ENCODE results near the gene OBP2B.
"Not testable (repeated sequence)": the region's sequence is repeated elsewhere in the genome, so short reads cannot be mapped to it uniquely, and the experiment has no call there.

OBP2B gene, protein sequence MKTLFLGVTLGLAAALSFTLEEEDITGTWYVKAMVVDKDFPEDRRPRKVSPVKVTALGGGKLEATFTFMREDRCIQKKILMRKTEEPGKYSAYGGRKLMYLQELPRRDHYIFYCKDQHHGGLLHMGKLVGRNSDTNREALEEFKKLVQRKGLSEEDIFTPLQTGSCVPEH

DNA sequence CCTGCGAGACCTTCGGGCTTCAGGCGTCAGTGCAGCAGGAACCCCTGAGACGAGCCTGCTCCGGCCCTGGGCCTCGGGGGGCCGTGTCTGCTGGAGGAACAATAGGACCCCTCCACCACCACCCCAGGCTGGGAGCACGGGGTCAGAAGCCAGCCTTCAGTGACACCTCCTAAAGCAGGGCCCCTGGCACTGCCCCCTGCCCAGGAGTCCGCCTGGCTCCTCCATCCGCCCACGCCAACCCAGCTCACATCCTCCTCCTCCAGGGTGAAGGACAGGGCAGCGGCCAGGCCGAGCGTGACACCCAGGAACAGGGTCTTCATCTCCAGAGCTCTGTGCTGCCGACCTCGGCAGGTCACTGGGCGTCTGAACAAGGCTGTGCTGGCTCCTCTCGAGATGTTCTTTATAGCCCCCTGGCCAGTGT lies at the start of gene OBP2B:
TSS of gene OBP2B (minus strand) at position 371 of the 421 bp plus-strand sequence. CDS start at position 320, 51 bp downstream.
- DNase-seq (ENCODE audit: low read depth, low spot score); in situ Hi-C loops (cut with HindIII; ENCODE audit: low sequenced_read_pairs); H3K4me3 ChIP-seq (ENCODE audit: low read depth, low read length): not testable (repeated sequence)

DNA sequence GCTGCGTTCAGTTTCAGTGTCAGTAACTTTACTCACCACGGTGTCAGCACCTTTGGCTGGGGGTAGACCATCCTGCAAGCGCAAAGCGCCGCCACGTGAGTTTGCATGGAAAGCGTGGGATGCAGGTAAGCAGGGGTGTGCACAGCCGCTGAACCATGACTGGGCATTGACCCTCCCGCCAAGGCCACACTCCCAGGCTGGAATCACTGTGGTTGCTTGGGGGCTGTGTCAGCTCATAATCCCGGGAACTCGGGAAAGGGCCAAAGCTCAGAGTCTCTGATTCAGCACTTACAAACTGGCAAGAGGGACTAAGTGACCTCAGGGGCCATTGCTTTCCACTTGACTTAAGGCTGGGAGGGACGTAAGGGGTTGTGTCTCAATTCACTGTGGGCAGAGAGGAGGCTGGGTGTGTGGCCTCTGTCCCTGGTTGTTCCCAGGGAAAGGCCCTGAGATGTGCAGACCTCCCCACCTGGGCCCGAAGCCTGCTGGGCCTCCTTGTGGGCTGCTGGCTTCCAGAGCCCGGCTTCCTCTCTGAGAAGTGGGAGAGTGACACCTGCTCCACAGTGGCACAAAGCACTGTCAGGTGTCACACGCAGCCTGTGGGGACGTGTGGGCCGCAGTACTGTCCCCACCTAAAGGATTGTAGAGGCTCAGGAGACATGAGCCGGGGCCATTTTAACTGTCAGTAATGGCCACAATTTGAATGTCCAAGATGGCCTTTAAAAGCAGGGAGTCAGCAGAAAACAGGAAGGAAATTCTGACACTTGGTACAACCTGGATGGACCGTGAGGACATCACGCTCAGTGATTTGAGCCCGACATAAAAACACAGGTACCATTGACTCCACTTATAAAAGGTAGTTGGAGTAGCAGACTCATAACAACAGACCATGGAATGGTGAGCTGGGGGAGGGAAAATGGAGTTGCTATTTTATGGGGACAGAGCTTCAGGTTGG lies 49.3 kb upstream of the OBP2B start:
- TF ChIP-seq, protein P1, sequence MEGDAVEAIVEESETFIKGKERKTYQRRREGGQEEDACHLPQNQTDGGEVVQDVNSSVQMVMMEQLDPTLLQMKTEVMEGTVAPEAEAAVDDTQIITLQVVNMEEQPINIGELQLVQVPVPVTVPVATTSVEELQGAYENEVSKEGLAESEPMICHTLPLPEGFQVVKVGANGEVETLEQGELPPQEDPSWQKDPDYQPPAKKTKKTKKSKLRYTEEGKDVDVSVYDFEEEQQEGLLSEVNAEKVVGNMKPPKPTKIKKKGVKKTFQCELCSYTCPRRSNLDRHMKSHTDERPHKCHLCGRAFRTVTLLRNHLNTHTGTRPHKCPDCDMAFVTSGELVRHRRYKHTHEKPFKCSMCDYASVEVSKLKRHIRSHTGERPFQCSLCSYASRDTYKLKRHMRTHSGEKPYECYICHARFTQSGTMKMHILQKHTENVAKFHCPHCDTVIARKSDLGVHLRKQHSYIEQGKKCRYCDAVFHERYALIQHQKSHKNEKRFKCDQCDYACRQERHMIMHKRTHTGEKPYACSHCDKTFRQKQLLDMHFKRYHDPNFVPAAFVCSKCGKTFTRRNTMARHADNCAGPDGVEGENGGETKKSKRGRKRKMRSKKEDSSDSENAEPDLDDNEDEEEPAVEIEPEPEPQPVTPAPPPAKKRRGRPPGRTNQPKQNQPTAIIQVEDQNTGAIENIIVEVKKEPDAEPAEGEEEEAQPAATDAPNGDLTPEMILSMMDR (IDR thresholded peaks at IDR 0.05; ENCODE audit: low read depth, low read length) = no peak
- no peak overlapping the region for H3K4me3 ChIP-seq (ENCODE audit: low read depth, low read length)
- DNase-seq (ENCODE audit: low read depth, low spot score) = no peak
- in situ Hi-C loops (cut with HindIII; ENCODE audit: low sequenced_read_pairs) = no loop called here

DNA sequence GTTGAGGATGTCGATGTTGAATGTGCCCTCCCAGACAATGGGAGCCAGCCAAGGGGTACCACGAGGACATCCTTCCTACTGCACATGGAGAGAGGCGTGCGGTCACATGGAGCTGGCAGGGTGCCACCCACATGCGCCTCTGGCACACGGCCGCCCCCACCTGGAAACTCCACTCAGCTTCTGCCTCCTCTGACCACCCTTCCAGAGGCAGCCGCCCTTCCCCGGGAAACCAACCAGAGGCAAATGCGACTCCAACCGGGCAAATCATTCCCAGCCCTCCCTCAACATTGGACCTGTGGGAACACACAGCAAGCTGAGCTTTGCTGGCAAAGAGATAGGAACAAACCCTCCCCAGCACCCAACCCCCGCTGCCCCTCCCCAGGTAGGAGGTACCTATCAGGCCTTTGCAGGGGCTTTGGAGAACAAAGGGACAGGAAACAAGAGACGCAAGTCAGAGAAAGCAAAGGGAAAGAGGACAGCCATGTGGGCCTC lies 48.5 kb upstream of the OBP2B start:
- no peak overlapping the region for H3K4me3 ChIP-seq (ENCODE audit: low read depth, low read length)
- no peak for DNase-seq (ENCODE audit: low read depth, low spot score)
- in situ Hi-C loops (cut with HindIII; ENCODE audit: low sequenced_read_pairs) = no loop called here
- TF ChIP-seq, protein P1 (IDR thresholded peaks at IDR 0.05; ENCODE audit: low read depth, low read length) = no peak

DNA sequence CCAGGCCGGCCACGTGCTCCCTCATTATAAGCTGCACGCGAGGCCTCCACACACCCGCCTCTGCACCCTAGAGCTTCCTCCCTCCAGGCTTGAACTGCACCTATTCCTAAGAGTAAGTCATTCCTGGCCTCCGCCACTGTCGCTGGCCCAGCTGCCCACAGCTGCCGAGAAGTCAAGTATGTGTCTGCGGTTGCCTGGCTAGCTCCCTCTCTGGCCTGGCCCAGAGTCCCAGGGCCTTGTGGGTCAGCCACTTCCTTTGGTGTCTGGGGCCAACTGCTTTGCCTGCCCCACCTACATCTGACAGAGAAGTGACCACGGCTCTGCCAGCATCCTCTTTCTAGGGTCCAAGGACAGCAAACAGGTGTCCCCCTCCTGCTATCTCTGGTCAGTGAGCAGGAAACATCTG lies 47.6 kb upstream of the OBP2B start:
- TF ChIP-seq, protein P1 (IDR thresholded peaks at IDR 0.05; ENCODE audit: low read depth, low read length) = no peak
- no peak for DNase-seq (ENCODE audit: low read depth, low spot score)
- no peak overlapping the region for H3K4me3 ChIP-seq (ENCODE audit: low read depth, low read length)
- in situ Hi-C loops (cut with HindIII; ENCODE audit: low sequenced_read_pairs) = no loop called here

DNA sequence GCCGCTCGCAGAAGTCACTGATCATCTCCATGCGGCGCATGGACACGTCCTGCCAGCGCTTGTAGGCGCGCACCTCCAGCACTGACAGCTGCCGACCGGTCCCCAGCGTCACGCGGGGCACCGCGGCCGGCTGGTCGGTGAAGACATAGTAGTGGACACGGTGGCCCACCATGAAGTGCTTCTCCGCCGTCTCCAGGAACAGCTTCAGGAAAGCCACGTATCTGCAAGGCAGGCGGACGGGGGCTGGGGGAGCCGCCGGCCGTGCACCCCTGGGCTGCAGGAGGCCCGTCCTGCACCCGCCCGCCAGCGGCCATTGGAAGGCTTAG lies 47.0 kb upstream of the OBP2B start:
- no peak overlapping the region for H3K4me3 ChIP-seq (ENCODE audit: low read depth, low read length)
- in situ Hi-C loops (cut with HindIII; ENCODE audit: low sequenced_read_pairs) = no loop called here
- TF ChIP-seq, protein P1 (IDR thresholded peaks at IDR 0.05; ENCODE audit: low read depth, low read length) = no peak
- no peak for DNase-seq (ENCODE audit: low read depth, low spot score)

DNA sequence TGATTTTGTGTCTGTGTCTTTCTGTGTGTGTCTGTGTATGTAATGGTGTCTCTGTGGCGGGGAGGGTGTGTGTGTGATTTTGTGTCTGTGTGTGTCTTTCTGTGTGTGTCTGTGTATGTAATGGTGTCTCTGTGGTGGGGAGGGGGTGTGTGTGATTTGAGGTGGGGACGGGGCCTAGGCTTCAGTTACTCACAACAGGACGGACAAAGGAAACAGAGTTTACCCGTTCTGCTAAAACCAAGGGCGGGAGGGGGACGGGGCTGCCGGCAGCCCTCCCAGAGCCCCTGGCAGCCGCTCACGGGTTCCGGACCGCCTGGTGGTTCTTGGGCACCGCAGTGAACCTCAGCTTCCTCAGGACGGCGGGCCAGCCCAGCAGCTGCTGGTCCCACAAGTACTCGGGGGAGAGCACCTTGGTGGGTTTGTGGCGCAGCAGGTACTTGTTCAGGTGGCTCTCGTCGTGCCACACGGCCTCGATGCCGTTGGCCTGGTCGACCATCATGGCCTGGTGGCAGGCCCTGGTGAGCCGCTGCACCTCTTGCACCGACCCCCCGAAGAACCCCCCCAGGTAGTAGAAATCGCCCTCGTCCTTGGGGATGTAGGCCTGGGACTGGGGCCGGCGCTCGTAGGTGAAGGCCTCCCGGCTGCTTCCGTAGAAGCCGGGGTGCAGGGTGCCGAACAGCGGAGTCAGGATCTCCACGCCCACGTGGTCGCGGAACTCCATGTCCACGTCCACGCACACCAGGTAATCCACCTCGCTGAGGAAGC lies 46.5 kb upstream of the OBP2B start:
- H3K4me3 ChIP-seq (ENCODE audit: low read depth, low read length) = no peak overlapping the region
- in situ Hi-C loops (cut with HindIII; ENCODE audit: low sequenced_read_pairs) = no loop called here
- TF ChIP-seq, protein P1 (IDR thresholded peaks at IDR 0.05; ENCODE audit: low read depth, low read length) = no peak
- no peak for DNase-seq (ENCODE audit: low read depth, low spot score)

All from astrocyte of the spinal cord (primary cell).